Glutamatergic neuron (in vitro differentiated cells): ENCODE results near the gene RGS6. TPM values are rescaled to one million over a fixed set of nuclear protein-coding genes. Genes with fewer than 3 reads are reported as not detected.

Experiments
- DNase-seq: peaks from one replicate; pipeline ENCODE4 v3.0.0; 2022
- H3K27ac Mint-ChIP-seq: one replicate; pipeline ENCODE4 v1.8.0; 2020; ENCODE audit warnings: mild to moderate bottlenecking, mixed read lengths, inconsistent platforms; ENCODE audit not compliant: unreplicated experiment
- H3K27me3 Mint-ChIP-seq: one replicate; pipeline ENCODE4 v1.8.0; 2020; ENCODE audit warnings: mild to moderate bottlenecking, moderate library complexity, mixed read lengths, inconsistent platforms; ENCODE audit not compliant: unreplicated experiment
- H3K36me3 Mint-ChIP-seq: one replicate; pipeline ENCODE4 v1.8.0; 2020; ENCODE audit warnings: mild to moderate bottlenecking, mixed read lengths, inconsistent platforms; ENCODE audit not compliant: unreplicated experiment
- H3K4me1 Mint-ChIP-seq: one replicate; pipeline ENCODE4 v1.8.0; 2020; ENCODE audit warnings: mild to moderate bottlenecking, low read depth, mixed read lengths, inconsistent platforms; ENCODE audit not compliant: unreplicated experiment
- H3K4me3 Mint-ChIP-seq: one replicate; pipeline ENCODE4 v1.8.0; 2020; ENCODE audit warnings: mild to moderate bottlenecking, mixed read lengths, inconsistent platforms; ENCODE audit not compliant: unreplicated experiment
- H3K9me3 Mint-ChIP-seq: one replicate; pipeline ENCODE4 v1.8.0; 2020; ENCODE audit warnings: mild to moderate bottlenecking, moderate library complexity, mixed read lengths, inconsistent platforms; ENCODE audit not compliant: unreplicated experiment
- total RNA-seq: library from RNA; stranded (reverse); fragmentation: NEBNext Ultra II Directional; extraction: Animal tissue kit (Norgen Biotek cat#: 25700); gene quantifications from one replicate; pipeline ENCODE4 v1.2.1, GENCODE V29; 2021; ENCODE audit not compliant: unreplicated experiment
- TF ChIP-seq, protein P1 (sequence below): fragments of 200-600 bp; sonication (generic); IDR thresholded peaks from one replicate; pipeline ENCODE4 v1.5.0; 2021; ENCODE audit not compliant: partially characterized antibody, unreplicated experiment

Gene RGS6
- total RNA-seq, 1 donor from 2014 or later, result 1.2 TPM

DNA sequence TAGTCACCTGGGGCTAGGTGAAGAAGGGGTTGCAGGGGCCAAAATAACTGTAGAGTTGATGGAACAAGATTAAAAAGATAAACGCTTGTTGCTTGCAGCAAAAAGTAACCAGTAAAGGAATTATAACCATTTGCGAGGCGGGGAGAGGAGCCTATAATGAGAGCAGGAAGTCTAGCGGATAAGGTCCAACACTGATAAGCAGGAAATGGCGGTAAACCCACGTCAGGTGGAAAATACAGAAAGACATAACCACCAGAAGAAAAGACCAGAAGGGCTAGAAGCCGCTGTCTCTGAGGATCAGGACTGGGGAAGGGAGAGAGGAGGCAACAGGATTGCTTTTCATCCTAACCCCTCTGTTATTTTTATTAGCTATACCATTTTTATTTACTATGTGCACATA, 658.3 kb downstream of the RGS6 start:
- no peak for DNase-seq
- Mint-ChIP-seq H3K27ac (no peak overlapping the region), H3K4me1 (no peaks in the 10 kb centered on the region), H3K9me3 (peaks cover 2% of the 10 kb centered on the region), H3K4me3 (no peak overlapping the region), H3K27me3 (no peaks in the 10 kb centered on the region), H3K36me3 (no peaks in the 10 kb centered on the region)
- TF ChIP-seq, protein P1, sequence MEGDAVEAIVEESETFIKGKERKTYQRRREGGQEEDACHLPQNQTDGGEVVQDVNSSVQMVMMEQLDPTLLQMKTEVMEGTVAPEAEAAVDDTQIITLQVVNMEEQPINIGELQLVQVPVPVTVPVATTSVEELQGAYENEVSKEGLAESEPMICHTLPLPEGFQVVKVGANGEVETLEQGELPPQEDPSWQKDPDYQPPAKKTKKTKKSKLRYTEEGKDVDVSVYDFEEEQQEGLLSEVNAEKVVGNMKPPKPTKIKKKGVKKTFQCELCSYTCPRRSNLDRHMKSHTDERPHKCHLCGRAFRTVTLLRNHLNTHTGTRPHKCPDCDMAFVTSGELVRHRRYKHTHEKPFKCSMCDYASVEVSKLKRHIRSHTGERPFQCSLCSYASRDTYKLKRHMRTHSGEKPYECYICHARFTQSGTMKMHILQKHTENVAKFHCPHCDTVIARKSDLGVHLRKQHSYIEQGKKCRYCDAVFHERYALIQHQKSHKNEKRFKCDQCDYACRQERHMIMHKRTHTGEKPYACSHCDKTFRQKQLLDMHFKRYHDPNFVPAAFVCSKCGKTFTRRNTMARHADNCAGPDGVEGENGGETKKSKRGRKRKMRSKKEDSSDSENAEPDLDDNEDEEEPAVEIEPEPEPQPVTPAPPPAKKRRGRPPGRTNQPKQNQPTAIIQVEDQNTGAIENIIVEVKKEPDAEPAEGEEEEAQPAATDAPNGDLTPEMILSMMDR, result no peak

DNA sequence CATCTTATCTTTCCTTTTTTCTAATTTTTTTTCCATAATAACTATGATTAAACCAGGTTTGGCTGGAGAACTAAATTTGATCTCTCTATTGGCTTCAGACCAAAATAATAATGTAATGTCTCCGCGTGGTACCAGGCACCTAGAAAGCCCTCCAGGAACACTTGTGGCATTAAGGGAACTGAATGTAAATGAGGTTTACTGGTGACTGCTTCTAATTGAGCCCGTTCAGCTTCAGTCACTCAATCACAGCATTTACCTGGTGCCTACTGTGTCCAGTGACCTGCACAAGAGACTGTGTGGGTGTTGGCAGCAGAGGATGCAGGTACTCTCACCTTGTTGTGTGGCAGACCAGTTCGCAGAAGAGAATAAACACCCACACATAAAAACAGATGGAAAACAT, 659.2 kb downstream of the RGS6 start:
- no peak for DNase-seq
- Mint-ChIP-seq H3K4me1 (no peaks in the 10 kb centered on the region), H3K4me3 (no peak overlapping the region), H3K27me3 (no peaks in the 10 kb centered on the region), H3K36me3 (no peaks in the 10 kb centered on the region), H3K27ac (no peak overlapping the region), H3K9me3 (peaks cover 2% of the 10 kb centered on the region)
- TF ChIP-seq, protein P1, result no peak

DNA sequence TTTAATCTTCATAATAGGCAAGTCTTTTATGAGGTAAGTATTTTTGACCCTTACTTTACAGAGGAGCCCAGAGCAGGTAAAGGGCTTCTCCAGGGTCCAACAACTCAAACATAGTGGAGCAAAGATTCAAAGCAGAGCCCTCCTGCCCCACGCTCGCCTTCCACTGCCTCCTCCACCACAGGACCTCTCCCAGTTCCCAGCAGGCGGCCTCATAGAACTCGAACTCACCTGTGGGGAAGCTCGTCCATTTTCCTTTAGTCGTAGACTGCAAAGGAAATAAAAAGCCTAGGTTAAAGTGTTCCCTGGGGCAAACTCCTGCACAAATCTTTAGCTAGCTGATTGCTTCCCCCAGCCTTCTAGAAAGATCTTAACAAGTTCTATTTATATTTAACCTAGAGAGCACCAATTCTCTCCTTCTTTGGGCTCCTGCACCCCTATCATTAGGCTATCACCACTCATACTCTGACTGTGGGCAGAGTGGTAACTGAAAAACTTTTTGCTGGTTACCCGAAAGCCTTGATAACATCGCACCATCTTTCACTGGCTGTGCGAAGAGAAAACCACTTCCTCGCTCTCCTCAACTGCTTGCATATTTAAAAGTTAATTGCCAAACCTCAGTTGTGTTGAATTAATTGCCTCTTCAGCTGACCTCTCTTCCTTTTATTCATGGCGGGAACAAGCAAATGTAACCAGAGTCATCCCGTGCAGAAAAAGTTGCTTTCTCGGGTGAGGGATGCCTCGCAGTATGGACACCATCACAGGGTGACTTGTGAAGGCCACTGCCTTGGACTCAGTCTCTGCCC, 662.1 kb downstream of the RGS6 start:
- TF ChIP-seq, protein P1, result no peak
- Mint-ChIP-seq H3K27ac (no peak overlapping the region), H3K4me3 (no peak overlapping the region), H3K4me1 (peaks cover 2% of the 10 kb centered on the region), H3K27me3 (no peaks in the 10 kb centered on the region), H3K36me3 (no peaks in the 10 kb centered on the region), H3K9me3 (peaks cover 2% of the 10 kb centered on the region)
- no peak for DNase-seq

DNA sequence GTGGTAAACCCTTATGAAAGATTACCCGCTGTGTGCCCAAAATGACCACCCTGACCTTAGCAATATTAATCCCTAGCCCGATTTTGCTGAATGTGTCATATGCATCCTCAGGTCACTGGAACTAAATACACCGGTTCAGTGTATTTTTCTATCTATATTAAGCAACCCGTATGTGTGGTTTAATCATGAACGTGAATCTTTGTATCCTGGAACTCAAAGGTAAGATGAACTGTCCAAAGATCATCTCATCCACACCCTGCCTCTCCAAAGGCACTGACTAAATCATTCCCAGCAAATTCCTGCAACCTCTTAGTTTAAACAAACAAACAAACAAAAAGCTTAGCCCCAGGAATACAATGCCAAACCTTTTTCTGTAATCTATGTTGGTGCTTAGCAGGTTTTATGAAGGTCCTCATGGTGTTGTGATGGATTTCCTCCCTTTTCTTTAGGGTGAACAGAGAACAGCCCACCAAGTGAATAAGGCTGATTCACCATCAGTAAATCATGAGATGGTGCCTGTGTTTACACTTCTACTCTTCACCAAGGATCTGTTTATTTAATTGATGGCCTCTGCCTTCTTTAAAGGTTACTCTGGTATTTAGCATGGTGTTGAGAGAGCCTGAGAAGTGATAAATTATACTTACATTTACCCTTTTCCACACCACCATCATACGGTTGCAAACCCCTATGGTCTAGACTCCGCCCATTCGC, 663.1 kb downstream of the RGS6 start:
- DNase-seq, result no peak
- peaks cover 2% of the 10 kb centered on the region for H3K9me3 Mint-ChIP-seq
- H3K4me1 Mint-ChIP-seq, result peaks cover 3% of the 10 kb centered on the region
- H3K27me3 Mint-ChIP-seq, result no peaks in the 10 kb centered on the region
- H3K4me3 Mint-ChIP-seq, result no peak overlapping the region
- H3K36me3 Mint-ChIP-seq, result no peaks in the 10 kb centered on the region
- H3K27ac Mint-ChIP-seq, result no peak overlapping the region
- TF ChIP-seq, protein P1, result no peak
